Tibial nerve (tissue), 4 donors: ENCODE results near the gene SLC27A1.

ENCODE experiments used
- CTCF ChIP-seq, 5 experiments: fragments of 200-600 bp in 3 of 5; fragments of 450-650 bp in 2 of 5; sonication (generic) in 3 of 5; IDR thresholded peaks; one replicate each; pipeline ENCODE4 v1.5.1; 2016 to 2019; ENCODE audit warnings: antibody characterized with exemption in 5 of 5, mild to moderate bottlenecking in 3 of 5, moderate library complexity in 2 of 5
- EP300 ChIP-seq, 2 donors: sonication (generic); formaldehyde crosslinking; IDR thresholded peaks; one replicate each; pipeline ENCODE4 v1.6.1; 2017; ENCODE audit warnings: antibody characterized with exemption in 2 of 2, mild to moderate bottlenecking in 1 of 2
- POLR2A ChIP-seq, 2 donors: fragments of 450-650 bp; IDR thresholded peaks; one replicate each; pipeline ENCODE4 v1.6.1; 2017; ENCODE audit warnings: antibody characterized with exemption in 2 of 2, mild to moderate bottlenecking in 2 of 2, moderate library complexity in 2 of 2

GRCh38 chr19:17486545-17487240 lies 16.4 kb downstream of the SLC27A1 start:
- TF ChIP-seq CTCF (IDR thresholded peaks at IDR 0.05) = no peak
- TF ChIP-seq POLR2A (IDR thresholded peaks at IDR 0.05) = no peak
- no peak for TF ChIP-seq EP300 (IDR thresholded peaks at IDR 0.05)
